KMS-11 (cell line): ENCODE results near the gene APOBEC3C.

Experiments
- H2AFZ ChIP-seq: fragments of 200-600 bp; sonication (generic); 2 replicates; pipeline ENCODE4 v1.6.1; 2016; ENCODE audit warnings: antibody characterized with exemption, mixed run types, low read depth
- H3K27ac ChIP-seq: fragments of 200-600 bp; sonication (generic); 2 replicates; pipeline ENCODE4 v1.6.1; 2016; ENCODE audit warnings: mild to moderate bottlenecking, mixed run types
- H3K27me3 ChIP-seq: fragments of 200-600 bp; sonication (generic); 2 replicates; pipeline ENCODE4 v1.6.1; 2017; ENCODE audit warnings: mild to moderate bottlenecking, low read depth, mixed run types, moderate library complexity; ENCODE audit not compliant: insufficient read depth
- H3K36me3 ChIP-seq: fragments of 200-600 bp; sonication (generic); 2 replicates; pipeline ENCODE4 v1.6.1; 2017; ENCODE audit warnings: mild to moderate bottlenecking, mixed run types; ENCODE audit not compliant: insufficient read depth
- H3K4me1 ChIP-seq: fragments of 200-600 bp; sonication (generic); 2 replicates; pipeline ENCODE4 v1.6.1; 2016; ENCODE audit warnings: mild to moderate bottlenecking, low read depth, mixed run types; ENCODE audit not compliant: poor library complexity, severe bottlenecking
- H3K4me2 ChIP-seq: fragments of 200-600 bp; sonication (generic); 2 replicates; pipeline ENCODE4 v1.7.0; 2016; ENCODE audit warnings: mild to moderate bottlenecking, mixed run types
- H3K4me3 ChIP-seq: fragments of 200-600 bp; sonication (generic); IDR thresholded peaks from 2 replicates; pipeline ENCODE4 v1.6.1; 2017; ENCODE audit warnings: low read depth, low read length, mixed read lengths; ENCODE audit not compliant: insufficient read depth
- H3K79me2 ChIP-seq: fragments of 200-600 bp; sonication (generic); 2 replicates; pipeline ENCODE4 v1.6.1; 2016; ENCODE audit warnings: low read depth, mixed run types; ENCODE audit not compliant: insufficient read depth
- H3K9ac ChIP-seq: fragments of 200-600 bp; sonication (generic); 2 replicates; pipeline ENCODE4 v1.6.1; 2016; ENCODE audit warnings: mild to moderate bottlenecking, mixed run types
- H4K20me1 ChIP-seq: fragments of 200-600 bp; sonication (generic); 2 replicates; pipeline ENCODE4 v1.6.1; 2016; ENCODE audit warnings: mild to moderate bottlenecking, mixed run types; ENCODE audit not compliant: insufficient read depth
- TF ChIP-seq, protein P1 (sequence below): fragments of 200-600 bp; sonication (generic); conservative IDR thresholded peaks from 2 replicates; pipeline ENCODE4 v1.6.1; 2017; ENCODE audit warnings: low read depth, mild to moderate bottlenecking, antibody characterized with exemption, low read length, moderate library complexity, mixed read lengths

APOBEC3C gene

GRCh38 chr22:39021552-39022250, 7.6 kb downstream of the APOBEC3C start:
- Histone ChIP-seq H3K4me1 (no peaks in the 10 kb centered on the region), H3K9ac (peak overlapping the region; percentile 81; the same call in 1 of the 2 replicates), H3K36me3 (no peaks in the 10 kb centered on the region), H3K4me2 (peak overlapping the region; percentile 71), H3K27ac (peak overlapping the region; percentile 69), H2AFZ (peak overlapping the region; percentile 64), H4K20me1 (no peaks in the 10 kb centered on the region), H3K79me2 (no peaks in the 10 kb centered on the region), H3K4me3 (no peak overlapping the region), H3K27me3 (no peaks in the 10 kb centered on the region)
- TF ChIP-seq, protein P1, sequence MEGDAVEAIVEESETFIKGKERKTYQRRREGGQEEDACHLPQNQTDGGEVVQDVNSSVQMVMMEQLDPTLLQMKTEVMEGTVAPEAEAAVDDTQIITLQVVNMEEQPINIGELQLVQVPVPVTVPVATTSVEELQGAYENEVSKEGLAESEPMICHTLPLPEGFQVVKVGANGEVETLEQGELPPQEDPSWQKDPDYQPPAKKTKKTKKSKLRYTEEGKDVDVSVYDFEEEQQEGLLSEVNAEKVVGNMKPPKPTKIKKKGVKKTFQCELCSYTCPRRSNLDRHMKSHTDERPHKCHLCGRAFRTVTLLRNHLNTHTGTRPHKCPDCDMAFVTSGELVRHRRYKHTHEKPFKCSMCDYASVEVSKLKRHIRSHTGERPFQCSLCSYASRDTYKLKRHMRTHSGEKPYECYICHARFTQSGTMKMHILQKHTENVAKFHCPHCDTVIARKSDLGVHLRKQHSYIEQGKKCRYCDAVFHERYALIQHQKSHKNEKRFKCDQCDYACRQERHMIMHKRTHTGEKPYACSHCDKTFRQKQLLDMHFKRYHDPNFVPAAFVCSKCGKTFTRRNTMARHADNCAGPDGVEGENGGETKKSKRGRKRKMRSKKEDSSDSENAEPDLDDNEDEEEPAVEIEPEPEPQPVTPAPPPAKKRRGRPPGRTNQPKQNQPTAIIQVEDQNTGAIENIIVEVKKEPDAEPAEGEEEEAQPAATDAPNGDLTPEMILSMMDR = no peak

- no peak overlapping the region for H2AFZ ChIP-seq
- no peaks in the 10 kb centered on the region for H3K27me3 ChIP-seq
- TF ChIP-seq, protein P1 = no peak
- H3K27ac ChIP-seq = no peak overlapping the region
- no peak overlapping the region for H3K4me2 ChIP-seq
- H3K4me3 ChIP-seq = no peak overlapping the region
- no peak overlapping the region for H3K9ac ChIP-seq
- H3K36me3 ChIP-seq = no peaks in the 10 kb centered on the region
- H3K4me1 ChIP-seq = no peaks in the 10 kb centered on the region
- H4K20me1 ChIP-seq = no peaks in the 10 kb centered on the region
- no peaks in the 10 kb centered on the region for H3K79me2 ChIP-seq
Observed at GRCh38 chr22:39024519-39025308, 10.7 kb downstream of the APOBEC3C start.

- TF ChIP-seq, protein P1 = no peak
- Histone ChIP-seq H3K4me1 (no peaks in the 10 kb centered on the region), H3K27me3 (no peaks in the 10 kb centered on the region), H3K36me3 (no peaks in the 10 kb centered on the region), H3K4me2 (no peak overlapping the region), H2AFZ (no peak overlapping the region), H3K9ac (no peak overlapping the region), H3K79me2 (no peaks in the 10 kb centered on the region), H3K27ac (no peak overlapping the region), H4K20me1 (no peaks in the 10 kb centered on the region), H3K4me3 (no peak overlapping the region)
Observed at GRCh38 chr22:39026509-39027150, 12.6 kb downstream of the APOBEC3C start.

DNA sequence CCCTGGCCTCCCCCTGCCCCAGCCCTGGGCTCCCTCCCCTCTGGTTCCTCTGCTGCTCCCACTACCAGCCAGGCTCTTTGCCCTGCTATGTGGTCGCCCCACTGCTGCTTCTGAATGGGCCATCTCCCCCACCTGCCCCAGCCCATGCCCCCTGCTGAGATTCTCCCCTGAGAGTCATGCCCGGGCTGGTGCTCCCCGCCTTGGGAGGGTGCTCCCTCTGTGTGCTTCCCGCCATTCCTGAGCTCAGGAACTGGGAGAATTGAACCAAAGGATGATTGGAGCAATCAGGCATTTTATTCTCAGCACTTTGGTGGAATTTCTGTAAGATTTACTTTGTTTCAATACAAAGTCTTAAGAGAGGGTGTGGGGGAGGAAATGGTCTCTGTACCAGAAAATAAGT, 13.7 kb downstream of the APOBEC3C start:
- Histone ChIP-seq H4K20me1 (no peaks in the 10 kb centered on the region), H3K79me2 (no peaks in the 10 kb centered on the region), H3K4me3 (no peak overlapping the region), H2AFZ (no peak overlapping the region), H3K9ac (no peak overlapping the region), H3K4me2 (no peak overlapping the region), H3K27ac (no peak overlapping the region), H3K27me3 (no peaks in the 10 kb centered on the region), H3K4me1 (no peaks in the 10 kb centered on the region), H3K36me3 (no peaks in the 10 kb centered on the region)
- TF ChIP-seq, protein P1 = no peak
